Mucosa of stomach (tissue), 1 donor: ENCODE results near the gene AMHR2.
"Not testable (repeated sequence)": the region's sequence is repeated elsewhere in the genome, so short reads cannot be mapped to it uniquely, and the experiment has no call there.

ENCODE experiments used
- H3K27me3 ChIP-seq: one replicate; pipeline ENCODE4 v1.7.0; 2013; ENCODE audit warnings: mild to moderate bottlenecking, low read length; ENCODE audit not compliant: control insufficient read depth, insufficient read depth
- H3K36me3 ChIP-seq: one replicate; pipeline ENCODE4 v1.7.0; 2013; ENCODE audit warnings: low read length; ENCODE audit not compliant: control insufficient read depth, insufficient read depth
- H3K4me1 ChIP-seq: one replicate; pipeline ENCODE4 v1.7.0; 2013; ENCODE audit warnings: mild to moderate bottlenecking, low read length; ENCODE audit not compliant: control insufficient read depth, insufficient read depth
- H3K4me3 ChIP-seq: one replicate; pipeline ENCODE4 v1.7.0; 2013; ENCODE audit warnings: low read length
- H3K9ac ChIP-seq: one replicate; pipeline ENCODE4 v1.7.0; 2013; ENCODE audit warnings: mild to moderate bottlenecking, low read length, moderate library complexity
- H3K9me3 ChIP-seq: one replicate; pipeline ENCODE4 v1.7.0; 2013; ENCODE audit warnings: mild to moderate bottlenecking, low read length, moderate library complexity; ENCODE audit not compliant: control insufficient read depth
- donor health status: Pancreatic carcinoma.

Gene AMHR2

DNA sequence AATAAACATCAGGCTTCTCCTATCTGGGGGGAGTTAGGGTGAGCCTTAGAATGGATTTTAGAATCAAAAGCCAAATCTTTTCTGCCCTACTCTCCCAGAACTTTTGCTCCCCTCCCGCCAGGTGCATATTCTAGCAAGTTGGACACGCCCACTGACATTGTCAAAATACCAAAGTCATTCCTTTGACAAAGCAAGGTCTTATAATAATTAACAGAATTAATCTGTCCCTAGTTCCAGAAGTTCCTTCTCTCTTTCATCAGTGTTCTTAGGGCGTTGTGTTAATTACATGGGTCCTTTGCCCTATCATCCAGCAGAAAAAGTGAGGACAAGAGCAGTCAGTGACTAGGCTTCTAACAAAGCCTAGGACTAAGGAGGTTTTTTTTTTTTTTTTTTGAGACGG lies 20.3 kb downstream of the AMHR2 start:
- no peak overlapping the region for H3K4me3 ChIP-seq
- no peak overlapping the region for H3K9ac ChIP-seq
- H3K4me1 ChIP-seq: peaks cover 18% of the 10 kb centered on the region
- no peaks in the 10 kb centered on the region for H3K9me3 ChIP-seq
- H3K36me3 ChIP-seq: peaks cover 5% of the 10 kb centered on the region
- no peaks in the 10 kb centered on the region for H3K27me3 ChIP-seq

DNA sequence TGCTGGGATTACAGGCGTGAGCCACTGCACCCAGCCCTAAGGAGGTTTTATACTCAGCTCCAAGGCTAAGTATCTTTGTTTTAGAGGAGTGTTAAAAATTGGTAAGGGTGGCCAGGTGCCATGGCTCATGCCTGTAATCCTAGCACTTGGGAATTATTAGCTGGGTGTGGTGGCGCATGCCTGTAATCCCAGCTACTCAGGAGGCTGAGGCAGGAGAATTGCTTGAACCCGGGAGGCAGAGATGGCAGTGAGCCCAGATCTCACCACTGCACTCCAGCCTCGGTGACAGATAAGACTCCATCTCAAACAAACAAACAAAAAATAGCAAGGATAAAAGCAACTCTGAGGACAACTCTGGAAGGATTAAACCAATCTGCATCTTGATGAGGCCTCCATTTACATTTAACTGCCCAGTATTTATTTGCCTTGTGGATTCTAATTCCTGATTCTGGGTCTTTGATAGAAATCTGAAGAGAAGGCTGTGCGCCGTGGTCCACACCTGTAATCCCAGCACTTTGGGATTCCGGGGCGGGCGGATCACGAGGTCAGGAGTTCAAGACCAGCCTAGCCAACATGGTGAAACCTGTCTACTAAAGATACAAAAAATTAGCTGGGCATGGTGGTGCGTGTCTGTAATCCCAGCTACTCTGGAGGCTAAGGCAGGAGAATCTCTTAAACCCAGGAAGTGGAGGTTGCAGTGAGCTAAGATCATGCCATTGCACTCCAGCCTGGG lies 21.1 kb downstream of the AMHR2 start:
- H3K4me3 ChIP-seq, H3K27me3 ChIP-seq, H3K9me3 ChIP-seq, H3K36me3 ChIP-seq: not testable (repeated sequence)
- H3K9ac ChIP-seq: peak overlapping the region; percentile 7
- peaks cover 18% of the 10 kb centered on the region for H3K4me1 ChIP-seq

DNA sequence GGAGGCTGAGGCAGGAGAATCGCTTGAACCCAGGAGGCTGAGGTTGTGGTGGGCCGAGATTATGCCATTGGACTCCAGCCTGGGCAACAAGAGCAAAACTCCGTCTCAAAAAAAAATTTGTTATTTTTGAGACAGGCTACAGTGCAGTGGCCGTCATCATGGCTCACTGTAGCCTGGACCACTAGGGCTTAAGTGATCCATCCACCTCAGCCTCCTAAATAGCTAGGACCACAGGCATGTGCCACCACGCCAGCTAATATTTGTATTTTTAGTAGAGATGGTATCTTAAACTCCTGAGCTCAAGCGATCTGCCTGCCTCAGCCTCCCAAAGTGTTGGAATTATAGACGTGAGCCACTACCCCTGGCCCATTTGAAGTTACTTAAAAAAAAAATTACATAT lies 27.3 kb downstream of the AMHR2 start:
- H3K27me3 ChIP-seq: no peaks in the 10 kb centered on the region
- H3K4me3 ChIP-seq: no peak overlapping the region
- H3K4me1 ChIP-seq: peaks cover 5% of the 10 kb centered on the region
- no peak overlapping the region for H3K9ac ChIP-seq
- H3K9me3 ChIP-seq: no peaks in the 10 kb centered on the region
- H3K36me3 ChIP-seq: no peaks in the 10 kb centered on the region

DNA sequence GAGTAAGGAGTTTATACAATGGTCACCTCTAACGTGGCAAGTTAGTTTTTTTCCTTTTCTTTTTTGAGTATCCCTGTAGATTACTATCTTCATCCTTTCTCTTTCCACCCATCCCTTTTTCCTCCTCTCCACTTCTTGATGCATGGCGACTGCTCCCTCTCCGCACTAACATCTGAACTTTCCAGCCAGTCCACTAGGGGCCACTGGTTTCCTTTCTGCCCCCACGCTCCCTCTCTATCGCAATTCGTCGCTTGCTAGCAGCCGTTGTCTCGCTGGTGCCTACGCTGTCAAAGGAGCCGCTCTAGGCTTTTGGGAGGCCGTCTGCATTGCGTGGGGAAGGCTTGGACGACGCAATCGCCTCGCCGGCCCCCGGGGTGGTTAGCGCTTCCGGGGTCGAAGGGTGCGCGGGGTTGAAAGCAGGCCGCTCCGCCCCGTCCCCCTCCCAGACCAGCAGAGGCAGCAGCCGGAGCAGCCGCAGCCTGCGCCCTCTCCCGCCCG lies 28.1 kb downstream of the AMHR2 start, which contains the start of gene PCBP2:
Gene PCBP2 (plus strand): TSS at position 442 of the 498 bp plus-strand sequence. CDS start 2,699 bp downstream, outside the sequence.
- no peaks in the 10 kb centered on the region for H3K9me3 ChIP-seq
- peak within 1 kb of the TSS; percentile 92 for H3K9ac ChIP-seq
- H3K4me3 ChIP-seq: peak within 1 kb of the TSS; percentile 61
- H3K4me1 ChIP-seq: peaks cover 5% of the 10 kb centered on the region
- H3K27me3 ChIP-seq: no peaks in the 10 kb centered on the region
- no peaks in the 10 kb centered on the region for H3K36me3 ChIP-seq

DNA sequence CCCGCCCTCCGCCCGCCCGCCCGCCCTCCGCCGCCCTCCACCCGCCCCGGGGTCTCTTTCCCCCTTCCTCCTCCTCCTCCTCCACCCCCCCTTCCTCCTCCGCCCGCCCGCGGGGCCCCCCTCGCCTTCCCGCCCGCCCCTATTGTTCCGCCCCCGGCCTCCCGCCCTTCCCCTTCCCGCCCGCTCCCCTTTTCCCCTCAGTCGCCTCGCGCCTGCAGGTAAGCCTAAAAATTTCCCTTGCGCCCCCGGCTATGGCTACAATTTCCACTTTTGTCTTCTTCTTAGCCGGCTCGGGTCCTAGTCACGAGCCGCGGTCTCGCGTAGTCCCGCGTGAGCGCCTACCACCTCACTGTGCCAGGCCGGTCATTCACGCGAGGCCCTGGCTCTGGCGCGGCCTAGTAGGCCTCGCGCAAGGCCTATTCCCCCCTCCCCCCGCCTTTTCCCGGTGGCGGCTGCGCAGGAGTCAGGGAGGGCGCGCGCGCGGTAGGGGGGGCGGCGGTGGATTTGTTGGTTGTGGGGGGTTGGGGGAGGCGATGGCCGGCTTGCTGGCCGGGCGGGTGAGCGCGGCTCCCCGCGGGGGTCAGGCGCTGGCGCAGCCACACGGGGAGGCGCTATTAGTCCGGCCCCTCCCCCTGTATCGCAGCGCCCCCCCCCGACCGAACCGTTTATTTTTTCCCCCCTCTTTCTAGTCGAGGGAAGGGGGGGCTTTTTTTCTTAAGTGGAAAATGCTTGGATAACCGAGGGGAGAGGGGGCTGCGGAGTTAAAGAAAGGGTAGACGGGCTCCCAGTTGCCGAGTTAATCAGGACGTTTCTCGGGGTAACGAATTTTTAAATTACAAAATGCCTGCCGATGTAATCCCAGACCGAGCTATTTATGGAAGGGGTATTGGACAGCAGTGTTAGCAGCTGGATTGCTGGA lies 28.8 kb downstream of the AMHR2 start:
- Histone ChIP-seq H3K27me3 (no peaks in the 10 kb centered on the region), H3K4me1 (peaks cover 5% of the 10 kb centered on the region), H3K36me3 (no peaks in the 10 kb centered on the region), H3K9ac (peak overlapping the region; percentile 92), H3K9me3 (no peaks in the 10 kb centered on the region), H3K4me3 (peak overlapping the region; percentile 61)

DNA sequence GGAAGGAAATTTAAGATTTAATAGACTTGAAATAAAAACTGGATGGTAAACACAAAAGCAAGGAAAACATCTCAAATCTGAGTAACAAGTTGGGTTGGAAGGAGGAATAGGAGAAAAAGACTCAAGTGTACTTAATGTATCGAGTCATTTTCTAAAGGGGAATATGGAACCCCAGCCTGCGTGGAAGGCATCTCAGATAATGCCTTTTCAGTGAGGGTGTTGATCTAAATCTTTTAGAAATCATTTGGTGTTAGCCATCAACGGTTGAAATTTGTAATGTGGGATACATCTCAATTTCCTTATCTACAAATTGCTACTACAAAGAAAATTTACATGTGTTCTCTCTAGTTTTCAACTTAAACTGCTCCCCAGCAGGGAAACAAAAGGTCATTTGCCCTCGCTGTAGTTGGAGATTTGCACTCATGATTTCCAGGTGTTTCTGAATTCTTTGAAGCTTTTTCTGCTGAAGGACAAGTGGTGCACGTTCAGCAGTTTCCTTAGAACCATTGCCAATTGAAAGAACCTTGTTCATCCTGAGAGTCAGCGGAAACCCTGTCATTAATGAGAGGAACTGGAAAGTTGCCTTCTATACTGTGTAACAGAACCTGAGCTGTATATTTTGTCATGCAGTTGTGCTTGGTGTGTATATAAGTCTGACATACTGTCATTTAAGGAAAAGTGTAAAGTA lies 30.4 kb downstream of the AMHR2 start:
- H3K9ac ChIP-seq: peak overlapping the region; percentile 92
- H3K4me1 ChIP-seq: peaks cover 5% of the 10 kb centered on the region
- no peaks in the 10 kb centered on the region for H3K27me3 ChIP-seq
- no peaks in the 10 kb centered on the region for H3K9me3 ChIP-seq
- H3K4me3 ChIP-seq: no peak overlapping the region
- H3K36me3 ChIP-seq: peaks cover 4% of the 10 kb centered on the region

DNA sequence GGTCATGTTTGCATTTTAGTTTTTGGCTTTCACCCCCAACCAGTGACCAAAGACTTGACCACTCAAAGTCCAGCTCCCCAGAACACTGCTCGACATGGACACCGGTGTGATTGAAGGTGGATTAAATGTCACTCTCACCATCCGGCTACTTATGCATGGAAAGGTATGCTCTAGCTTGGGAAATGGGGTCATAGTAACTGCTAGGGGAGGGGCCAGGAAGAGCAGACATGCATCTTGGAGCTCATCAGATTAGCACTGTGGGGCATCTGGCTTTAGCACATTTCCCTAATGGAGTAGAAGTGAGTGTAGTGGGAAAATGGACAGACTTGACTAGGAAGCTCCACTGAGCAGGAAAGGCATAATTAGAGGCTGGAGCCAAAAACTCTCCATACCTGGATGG lies 31.1 kb downstream of the AMHR2 start:
- H3K9me3 ChIP-seq: no peaks in the 10 kb centered on the region
- H3K4me3 ChIP-seq: no peak overlapping the region
- peaks cover 7% of the 10 kb centered on the region for H3K36me3 ChIP-seq
- H3K27me3 ChIP-seq: no peaks in the 10 kb centered on the region
- H3K9ac ChIP-seq: no peak overlapping the region
- H3K4me1 ChIP-seq: peaks cover 5% of the 10 kb centered on the region

DNA sequence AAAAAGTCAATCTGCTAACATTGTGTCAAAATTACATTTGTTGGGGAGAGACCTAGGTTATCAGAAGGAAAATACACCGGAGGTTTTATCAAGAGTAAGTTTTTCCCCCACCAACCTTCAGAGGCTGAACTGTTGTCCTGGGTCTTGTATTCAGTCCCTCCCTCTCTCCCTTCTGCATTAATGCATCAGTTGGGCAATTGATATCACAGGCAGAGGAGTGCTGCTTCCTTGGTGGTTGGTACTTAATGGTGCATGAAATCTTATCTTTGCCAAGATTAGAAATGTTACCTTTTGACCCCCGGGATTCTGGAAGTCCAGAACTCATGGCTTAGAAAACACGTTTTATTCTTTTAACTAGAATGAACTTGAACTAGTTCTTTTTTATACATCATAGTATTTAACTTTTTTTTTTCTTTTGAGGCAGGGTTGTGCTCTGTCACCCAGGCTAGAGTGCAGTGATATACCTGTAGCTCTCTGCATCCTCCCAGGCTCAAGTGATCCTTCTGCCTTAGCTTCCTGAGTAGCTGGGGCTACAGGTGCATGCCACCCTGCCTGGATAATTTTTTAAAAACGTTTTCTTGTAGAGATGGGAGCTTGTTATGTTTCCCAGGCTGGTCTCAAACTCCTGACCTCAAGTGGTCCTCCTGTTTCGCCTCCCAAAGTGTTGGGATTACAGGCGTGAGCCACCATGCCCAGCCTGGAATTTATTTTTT lies 33.2 kb downstream of the AMHR2 start:
- no peaks in the 10 kb centered on the region for H3K27me3 ChIP-seq
- H3K9ac ChIP-seq: no peak overlapping the region

DNA sequence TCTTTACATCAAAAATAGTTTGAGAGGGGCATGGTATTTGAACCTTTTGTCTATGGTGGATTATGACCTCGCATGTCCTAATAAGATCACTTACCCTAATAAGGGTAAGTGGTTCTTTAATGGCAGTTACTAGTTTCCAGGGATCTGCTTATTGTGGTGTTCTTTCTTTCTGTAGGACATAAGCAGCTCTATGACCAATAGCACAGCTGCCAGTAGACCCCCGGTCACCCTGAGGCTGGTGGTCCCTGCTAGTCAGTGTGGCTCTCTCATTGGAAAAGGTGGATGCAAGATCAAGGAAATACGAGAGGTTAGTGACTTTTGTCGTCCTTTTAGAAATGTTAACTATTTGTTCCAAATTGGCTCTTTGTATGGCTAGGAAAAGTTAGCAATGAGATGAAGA lies 35.4 kb downstream of the AMHR2 start:
- H3K27me3 ChIP-seq: no peaks in the 10 kb centered on the region
- H3K36me3 ChIP-seq: peaks cover 43% of the 10 kb centered on the region
- H3K4me1 ChIP-seq: peaks cover 3% of the 10 kb centered on the region
- no peak overlapping the region for H3K9ac ChIP-seq
- no peak overlapping the region for H3K4me3 ChIP-seq
- no peaks in the 10 kb centered on the region for H3K9me3 ChIP-seq

More for the DNA sequence above, 33.2 kb downstream of the AMHR2 start:
- no peaks in the 10 kb centered on the region for H3K9me3 ChIP-seq
- H3K4me3 ChIP-seq: no peak overlapping the region
- H3K36me3 ChIP-seq: peaks cover 26% of the 10 kb centered on the region
- peaks cover 5% of the 10 kb centered on the region for H3K4me1 ChIP-seq

DNA sequence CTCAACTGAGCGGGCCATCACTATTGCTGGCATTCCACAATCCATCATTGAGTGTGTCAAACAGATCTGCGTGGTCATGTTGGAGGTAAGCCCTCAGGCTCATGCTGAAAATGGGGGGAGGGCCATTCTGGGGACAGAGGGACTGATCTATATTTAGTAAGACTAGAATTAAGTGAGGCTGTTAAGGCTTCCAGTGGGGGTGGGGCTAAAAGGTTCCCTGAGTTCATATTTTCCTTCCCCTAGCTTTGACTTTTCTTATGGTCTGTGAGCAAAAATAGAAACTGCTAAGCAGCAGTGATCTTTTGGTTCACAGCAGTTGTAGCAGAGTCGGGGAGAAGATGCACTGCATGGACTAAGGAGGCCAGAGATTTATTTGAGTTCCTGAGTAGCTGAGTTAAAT lies 37.4 kb downstream of the AMHR2 start:
- Histone ChIP-seq H3K9ac (no peak overlapping the region), H3K9me3 (no peaks in the 10 kb centered on the region), H3K4me1 (no peaks in the 10 kb centered on the region), H3K4me3 (no peak overlapping the region), H3K36me3 (peaks cover 48% of the 10 kb centered on the region), H3K27me3 (no peaks in the 10 kb centered on the region)

DNA sequence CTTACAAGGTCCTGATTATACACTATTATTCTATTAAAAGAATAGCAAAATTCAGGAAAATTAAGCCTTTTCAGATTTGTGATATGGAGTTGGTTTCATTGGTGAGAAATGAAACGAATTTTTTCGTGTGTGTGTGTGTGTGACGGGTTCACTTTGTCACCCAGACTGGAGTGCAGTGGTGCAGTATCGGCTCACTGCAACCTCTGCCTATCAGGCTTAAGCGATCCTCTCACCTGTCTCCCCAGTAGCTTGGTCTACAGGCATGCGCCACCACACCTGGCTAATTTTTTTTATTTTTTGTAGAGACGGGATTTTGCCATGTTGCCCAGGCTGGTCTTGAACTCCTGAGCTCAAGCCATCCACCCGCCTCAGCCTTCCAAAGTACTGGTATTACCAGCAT lies 37.9 kb downstream of the AMHR2 start:
- H3K4me1 ChIP-seq: no peaks in the 10 kb centered on the region
- H3K36me3 ChIP-seq: peaks cover 48% of the 10 kb centered on the region
- no peaks in the 10 kb centered on the region for H3K9me3 ChIP-seq
- no peak overlapping the region for H3K9ac ChIP-seq
- H3K4me3 ChIP-seq: no peak overlapping the region
- H3K27me3 ChIP-seq: no peaks in the 10 kb centered on the region
